Fibroblast of pulmonary artery (primary cell): ENCODE data around the gene MTNR1B.

ENCODE experiments used
- DNase-seq: peaks from one replicate; pipeline ENCODE4 v3.0.0-alpha.2; 2010; ENCODE audit warnings: low read depth
- H3K4me3 ChIP-seq: replicated peaks from 2 replicates; pipeline ENCODE4 v1.5.1; 2011; ENCODE audit warnings: low read depth, mild to moderate bottlenecking, control low read depth, low read length, moderate library complexity
- TF ChIP-seq, protein P1 (sequence below): IDR thresholded peaks from 2 replicates; pipeline ENCODE4 v1.5.1; 2011; ENCODE audit warnings: mild to moderate bottlenecking, control low read depth, low read length, inconsistent platforms; ENCODE audit errors: missing control alignments

MTNR1B gene

DNA sequence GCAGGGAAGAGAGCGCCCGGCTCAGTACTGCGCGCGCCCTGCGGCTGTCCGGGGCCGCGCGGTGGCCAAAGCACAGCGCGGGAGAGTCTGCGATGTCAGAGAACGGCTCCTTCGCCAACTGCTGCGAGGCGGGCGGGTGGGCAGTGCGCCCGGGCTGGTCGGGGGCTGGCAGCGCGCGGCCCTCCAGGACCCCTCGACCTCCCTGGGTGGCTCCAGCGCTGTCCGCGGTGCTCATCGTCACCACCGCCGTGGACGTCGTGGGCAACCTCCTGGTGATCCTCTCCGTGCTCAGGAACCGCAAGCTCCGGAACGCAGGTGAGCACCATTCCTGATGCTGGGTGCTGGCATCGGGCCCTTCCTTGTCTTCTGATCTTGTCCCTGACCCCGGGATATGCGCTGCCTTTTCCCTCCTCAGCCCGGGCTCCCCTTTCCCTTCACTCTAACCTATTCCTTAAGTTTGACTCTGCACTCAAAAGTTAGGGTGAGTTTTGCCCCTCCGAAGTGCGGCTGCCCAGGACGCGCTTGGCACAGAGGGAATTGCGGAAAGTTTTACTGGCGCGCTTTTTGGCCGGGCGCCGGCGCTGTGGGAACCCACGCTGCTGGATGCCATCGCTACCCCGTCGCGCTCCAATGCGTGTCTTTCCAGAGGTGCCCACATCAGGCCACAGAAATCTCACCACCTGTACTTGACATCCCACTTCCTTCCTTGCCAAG lies at the start of gene MTNR1B:
Gene MTNR1B (plus strand): TSS at position 18 of the 714 bp plus-strand sequence. CDS start 75 bp downstream, at position 93.
- H3K4me3 ChIP-seq, result no peak within 1 kb of the TSS
- TF ChIP-seq, protein P1, sequence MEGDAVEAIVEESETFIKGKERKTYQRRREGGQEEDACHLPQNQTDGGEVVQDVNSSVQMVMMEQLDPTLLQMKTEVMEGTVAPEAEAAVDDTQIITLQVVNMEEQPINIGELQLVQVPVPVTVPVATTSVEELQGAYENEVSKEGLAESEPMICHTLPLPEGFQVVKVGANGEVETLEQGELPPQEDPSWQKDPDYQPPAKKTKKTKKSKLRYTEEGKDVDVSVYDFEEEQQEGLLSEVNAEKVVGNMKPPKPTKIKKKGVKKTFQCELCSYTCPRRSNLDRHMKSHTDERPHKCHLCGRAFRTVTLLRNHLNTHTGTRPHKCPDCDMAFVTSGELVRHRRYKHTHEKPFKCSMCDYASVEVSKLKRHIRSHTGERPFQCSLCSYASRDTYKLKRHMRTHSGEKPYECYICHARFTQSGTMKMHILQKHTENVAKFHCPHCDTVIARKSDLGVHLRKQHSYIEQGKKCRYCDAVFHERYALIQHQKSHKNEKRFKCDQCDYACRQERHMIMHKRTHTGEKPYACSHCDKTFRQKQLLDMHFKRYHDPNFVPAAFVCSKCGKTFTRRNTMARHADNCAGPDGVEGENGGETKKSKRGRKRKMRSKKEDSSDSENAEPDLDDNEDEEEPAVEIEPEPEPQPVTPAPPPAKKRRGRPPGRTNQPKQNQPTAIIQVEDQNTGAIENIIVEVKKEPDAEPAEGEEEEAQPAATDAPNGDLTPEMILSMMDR, result no peak
- no peak for DNase-seq

DNA sequence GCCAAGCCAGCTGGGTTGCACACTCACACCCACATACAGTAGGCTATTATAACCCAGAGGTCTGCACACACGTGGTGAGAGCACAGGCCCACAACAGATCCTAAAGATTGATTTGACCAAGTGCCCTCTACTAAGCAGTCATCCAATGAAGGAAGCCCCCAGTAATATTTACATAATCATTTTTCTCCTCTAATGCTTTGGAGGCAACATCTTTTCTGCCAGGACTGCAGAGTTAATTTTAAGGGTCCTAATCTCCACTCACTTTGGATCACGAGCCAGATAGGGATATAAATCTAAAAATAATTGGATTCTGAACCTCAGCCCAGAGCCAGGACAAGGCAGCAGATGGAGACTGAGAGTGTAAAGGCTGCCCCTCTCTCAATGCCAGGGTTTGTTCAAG lies 49.1 kb upstream of the MTNR1B start:
- TF ChIP-seq, protein P1, result no peak
- H3K4me3 ChIP-seq, result no peak overlapping the region
- DNase-seq, result no peak

DNA sequence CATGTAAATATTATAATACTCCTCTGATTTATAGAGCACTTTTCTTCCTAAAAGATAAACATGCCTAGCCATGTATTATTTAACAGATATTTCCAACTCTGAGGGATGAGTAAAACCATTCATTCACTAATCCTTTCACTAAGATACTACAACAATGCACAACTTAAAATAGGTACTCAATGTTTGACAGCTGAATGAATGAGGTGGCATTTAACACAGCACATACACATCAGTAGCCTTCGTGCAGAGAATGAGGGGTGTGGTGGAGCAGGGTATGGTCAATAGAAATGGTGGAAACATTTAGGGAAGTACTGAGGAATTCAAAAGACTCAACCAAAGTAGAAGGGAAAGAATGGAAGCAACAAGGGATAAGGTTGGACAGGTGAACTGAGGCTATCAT lies 46.7 kb upstream of the MTNR1B start:
- no peak overlapping the region for H3K4me3 ChIP-seq
- TF ChIP-seq, protein P1, result no peak
- no peak for DNase-seq

DNA sequence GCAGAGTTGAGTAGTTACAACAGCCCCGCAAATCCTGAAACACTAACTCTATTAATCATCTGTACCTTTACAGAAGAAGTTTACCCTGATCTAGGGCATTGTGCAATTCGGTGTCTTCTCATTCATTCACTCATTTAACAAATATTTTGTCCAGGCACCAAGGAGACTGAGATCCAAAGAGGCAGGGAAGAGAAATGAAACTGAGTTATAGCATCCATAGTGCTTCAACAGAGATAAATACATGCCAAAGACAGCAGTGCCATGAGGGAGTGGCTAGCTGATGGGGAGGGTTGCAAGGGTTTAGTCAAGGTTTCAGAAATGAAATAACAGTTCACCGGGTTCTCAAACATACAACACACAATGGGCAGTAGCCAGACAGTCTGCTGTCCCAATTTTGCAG lies 40.2 kb upstream of the MTNR1B start:
- no peak for DNase-seq
- TF ChIP-seq, protein P1, result no peak
- H3K4me3 ChIP-seq, result no peak overlapping the region

DNA sequence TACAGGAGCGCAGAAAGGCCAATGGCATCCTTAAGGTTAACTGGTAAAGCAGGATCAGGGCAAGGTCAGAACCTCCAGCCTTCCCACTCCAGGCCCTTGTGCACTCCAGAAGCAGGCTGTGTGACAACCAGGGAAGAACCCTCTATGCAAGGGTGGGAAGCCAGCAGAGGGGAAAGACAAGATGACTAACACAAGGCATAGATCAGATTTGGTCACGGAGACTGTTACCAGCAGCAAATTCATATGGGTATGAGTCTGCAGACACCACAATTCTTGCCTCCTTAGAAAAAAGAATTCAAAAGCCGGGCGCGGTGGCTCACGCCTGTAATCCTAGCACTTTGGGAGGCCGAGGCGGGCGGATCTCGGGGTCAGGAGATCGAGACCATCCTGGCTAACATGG lies 39.8 kb upstream of the MTNR1B start:
- DNase-seq, result no peak
- TF ChIP-seq, protein P1, result no peak
- no peak overlapping the region for H3K4me3 ChIP-seq

DNA sequence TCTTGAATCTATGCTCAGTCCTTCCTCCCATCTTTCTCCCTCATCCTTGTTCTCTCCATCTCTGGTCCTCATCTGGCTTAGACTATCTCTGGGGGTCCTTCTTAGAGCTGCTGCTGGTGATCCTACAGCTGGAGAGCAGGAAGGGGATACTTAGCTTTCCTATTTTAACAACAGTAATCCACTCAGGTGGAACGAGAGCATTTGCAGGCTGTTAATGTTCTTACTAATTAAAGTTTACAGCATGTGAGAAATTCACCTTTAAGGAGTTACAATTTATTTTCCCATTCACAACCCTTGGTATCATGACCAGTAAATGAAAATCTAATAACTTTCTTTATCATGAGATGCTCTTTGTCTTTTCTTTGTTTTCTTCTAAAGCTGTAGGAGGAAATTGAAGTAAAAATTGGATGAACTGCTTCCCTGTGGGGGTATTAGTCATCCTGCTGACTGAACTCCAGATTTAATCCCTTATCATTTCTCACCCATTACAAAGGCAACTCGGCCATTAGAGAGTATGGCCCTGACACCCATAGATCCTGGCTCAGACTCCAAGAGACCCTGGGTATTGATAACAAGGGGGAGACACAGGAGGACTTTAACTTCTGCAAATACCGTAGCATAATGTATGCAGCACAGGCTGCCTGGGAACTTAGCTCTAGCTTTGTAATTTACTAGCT lies 37.6 kb upstream of the MTNR1B start:
- DNase-seq, result no peak
- H3K4me3 ChIP-seq, result no peak overlapping the region
- TF ChIP-seq, protein P1, result no peak
